HPDE6-E6E7 (cell line): ENCODE measurements around the gene TMIGD2.
"Not testable (repeated sequence)": the region's sequence is repeated elsewhere in the genome, so short reads cannot be mapped to it uniquely, and the experiment has no call there.

ENCODE experiments used
- DNase-seq: peaks from one replicate; pipeline ENCODE4 v3.0.0; 2011; ENCODE audit warnings: missing footprints; ENCODE audit errors: extremely low spot score

TMIGD2 gene

GRCh38 chr19:4295972-4296771 lies 6.0 kb downstream of the TMIGD2 start:
- no peak for DNase-seq

GRCh38 chr19:4294389-4294788 lies 7.8 kb downstream of the TMIGD2 start:
- no peak for DNase-seq

- DNase-seq, result no peak
Measured at GRCh38 chr19:4292515-4292914, 9.7 kb downstream of the TMIGD2 start.

GRCh38 chr19:4291184-4291732 lies 10.9 kb downstream of the TMIGD2 start:
- no peak for DNase-seq

GRCh38 chr19:4288091-4288777 lies 14.0 kb downstream of the TMIGD2 start:
- no peak for DNase-seq

- DNase-seq, result not testable (repeated sequence)
Measured at GRCh38 chr19:4286141-4286540, 16.0 kb downstream of the TMIGD2 start.

GRCh38 chr19:4284974-4285373 lies 17.2 kb downstream of the TMIGD2 start:
- DNase-seq, result no peak

GRCh38 chr19:4284176-4284958 lies 17.8 kb downstream of the TMIGD2 start:
- DNase-seq, result no peak

- DNase-seq, result no peak
Measured at GRCh38 chr19:4279530-4280422, 22.4 kb downstream of the TMIGD2 start.

GRCh38 chr19:4279267-4279529 lies 23.0 kb downstream of the TMIGD2 start:
- DNase-seq, result no peak

GRCh38 chr19:4278419-4279266 lies 23.5 kb downstream of the TMIGD2 start, which contains the start of gene SHD:
Gene SHD (plus strand): TSS chr19:4279266. CDS start chr19:4280064, 798 bp downstream.
- DNase-seq, result no peak

GRCh38 chr19:4278010-4278409 lies 24.2 kb downstream of the TMIGD2 start:
- DNase-seq, result no peak

GRCh38 chr19:4277191-4277696 lies 24.9 kb downstream of the TMIGD2 start:
- no peak for DNase-seq

GRCh38 chr19:4274321-4274686 lies 27.9 kb downstream of the TMIGD2 start:
- DNase-seq, result not testable (repeated sequence)

GRCh38 chr19:4272894-4273293 lies 29.3 kb downstream of the TMIGD2 start:
- no peak for DNase-seq

GRCh38 chr19:4268816-4269430 lies 33.3 kb downstream of the TMIGD2 start:
- no peak for DNase-seq

- no peak for DNase-seq
Measured at GRCh38 chr19:4267901-4268815, 34.0 kb downstream of the TMIGD2 start.

- peak; percentile 31 for DNase-seq
Measured at GRCh38 chr19:4267101-4267900, 34.9 kb downstream of the TMIGD2 start.
